OCI-LY3 (cell line): ENCODE measurements around the gene MRPL55.

Source experiments
- H2AFZ ChIP-seq: fragments of 200-600, 300-600 bp; shearing (Covaris generic); 2 replicates; pipeline ENCODE4 v1.6.0; 2014; ENCODE audit warnings: antibody characterized with exemption, low read depth, low read length
- H3K27ac ChIP-seq: fragments of 200-600, 300-600 bp; sonication (generic); 2 replicates; pipeline ENCODE4 v1.5.1; 2014; ENCODE audit warnings: mild to moderate bottlenecking, low read length, moderate library complexity, mixed read lengths
- H3K27me3 ChIP-seq: fragments of 200-600, 300-600 bp; sonication (generic); 2 replicates; pipeline ENCODE4 v1.6.1; 2014; ENCODE audit warnings: low read depth, low read length, mixed read lengths
- H3K36me3 ChIP-seq: fragments of 200-600, 300-600 bp; sonication (generic); replicated peaks from 2 replicates; pipeline ENCODE3; 2014; ENCODE audit warnings: low read depth, low read length, mixed read lengths
- H3K4me1 ChIP-seq: fragments of 300-600, 200-600 bp; sonication (generic); 2 replicates; pipeline ENCODE4 v1.6.1; 2014; ENCODE audit warnings: low read length, mixed read lengths
- H3K4me2 ChIP-seq: fragments of 200-600, 300-600 bp; sonication (generic); 2 replicates; pipeline ENCODE4 v1.6.1; 2014; ENCODE audit warnings: low read length, mixed read lengths
- H3K4me3 ChIP-seq: fragments of 300-600, 200-600 bp; sonication (generic); 2 replicates; pipeline ENCODE4 v1.5.1; 2014; ENCODE audit warnings: antibody characterized with exemption, mild to moderate bottlenecking, low read length, moderate library complexity
- H3K79me2 ChIP-seq: fragments of 300-600, 200-600 bp; shearing (Covaris generic); 2 replicates; pipeline ENCODE4 v1.6.1; 2014; ENCODE audit warnings: mild to moderate bottlenecking, low read length, mixed read lengths
- H3K9ac ChIP-seq: fragments of 300-600, 200-600 bp; shearing (Covaris generic); 2 replicates; pipeline ENCODE4 v1.6.0; 2014; ENCODE audit warnings: mild to moderate bottlenecking, low read length, moderate library complexity
- H3K9me3 ChIP-seq: fragments of 200-600, 300-600 bp; shearing (Covaris generic); 2 replicates; pipeline ENCODE4 v1.6.1; 2014; ENCODE audit warnings: low read length, mixed read lengths; ENCODE audit not compliant: insufficient read depth
- H4K20me1 ChIP-seq: fragments of 200-600, 300-600 bp; sonication (generic); 2 replicates; pipeline ENCODE4 v1.6.1; 2016; ENCODE audit warnings: low read length, mixed read lengths; ENCODE audit not compliant: insufficient read depth
- EZH2phosphoT487 ChIP-seq: fragments of 200-600 bp; shearing (Covaris generic); IDR thresholded peaks from 2 replicates; pipeline ENCODE4 v1.6.1; 2018; ENCODE audit warnings: antibody characterized with exemption, mixed run types, low read depth
- TF ChIP-seq, protein P1 (sequence below): fragments of 200-600, 300-600 bp; sonication (generic); IDR thresholded peaks from 2 replicates; pipeline ENCODE4 v1.5.1; 2014; ENCODE audit warnings: antibody characterized with exemption, low read length, low read depth

MRPL55 gene

DNA sequence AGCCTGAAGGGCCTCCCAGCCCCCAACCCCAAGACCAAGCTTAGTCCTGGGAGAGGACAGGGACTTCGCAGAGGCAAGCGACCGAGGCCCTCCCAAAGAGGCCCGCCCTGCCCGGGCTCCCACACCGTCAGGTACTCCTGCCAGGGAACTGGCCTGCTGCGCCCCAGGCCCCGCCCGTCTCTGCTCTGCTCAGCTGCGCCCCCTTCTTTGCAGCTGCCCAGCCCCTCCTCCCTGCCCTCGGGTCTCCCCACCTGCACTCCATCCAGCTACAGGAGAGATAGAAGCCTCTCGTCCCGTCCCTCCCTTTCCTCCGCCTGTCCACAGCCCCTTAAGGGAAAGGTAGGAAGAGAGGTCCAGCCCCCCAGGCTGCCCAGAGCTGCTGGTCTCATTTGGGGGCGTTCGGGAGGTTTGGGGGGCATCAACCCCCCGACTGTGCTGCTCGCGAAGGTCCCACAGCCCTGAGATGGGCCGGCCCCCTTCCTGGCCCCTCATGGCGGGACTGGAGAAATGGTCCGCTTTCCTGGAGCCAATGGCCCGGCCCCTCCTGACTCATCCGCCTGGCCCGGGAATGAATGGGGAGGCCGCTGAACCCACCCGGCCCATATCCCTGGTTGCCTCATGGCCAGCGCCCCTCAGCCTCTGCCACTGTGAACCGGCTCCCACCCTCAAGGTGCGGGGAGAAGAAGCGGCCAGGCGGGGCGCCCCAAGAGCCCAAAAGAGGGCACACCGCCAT, 48.5 kb downstream of the MRPL55 start:
- Histone ChIP-seq H3K4me3 (no peak overlapping the region), H3K9me3 (no peaks in the 10 kb centered on the region), H3K27ac (no peak overlapping the region), H3K79me2 (no peaks in the 10 kb centered on the region), H2AFZ (no peak overlapping the region), H3K27me3 (peaks cover 14% of the 10 kb centered on the region), H3K36me3 (no peaks in the 10 kb centered on the region), H3K4me2 (no peak overlapping the region), H4K20me1 (no peaks in the 10 kb centered on the region), H3K9ac (no peak overlapping the region), H3K4me1 (no peaks in the 10 kb centered on the region)
- TF ChIP-seq, protein P1, sequence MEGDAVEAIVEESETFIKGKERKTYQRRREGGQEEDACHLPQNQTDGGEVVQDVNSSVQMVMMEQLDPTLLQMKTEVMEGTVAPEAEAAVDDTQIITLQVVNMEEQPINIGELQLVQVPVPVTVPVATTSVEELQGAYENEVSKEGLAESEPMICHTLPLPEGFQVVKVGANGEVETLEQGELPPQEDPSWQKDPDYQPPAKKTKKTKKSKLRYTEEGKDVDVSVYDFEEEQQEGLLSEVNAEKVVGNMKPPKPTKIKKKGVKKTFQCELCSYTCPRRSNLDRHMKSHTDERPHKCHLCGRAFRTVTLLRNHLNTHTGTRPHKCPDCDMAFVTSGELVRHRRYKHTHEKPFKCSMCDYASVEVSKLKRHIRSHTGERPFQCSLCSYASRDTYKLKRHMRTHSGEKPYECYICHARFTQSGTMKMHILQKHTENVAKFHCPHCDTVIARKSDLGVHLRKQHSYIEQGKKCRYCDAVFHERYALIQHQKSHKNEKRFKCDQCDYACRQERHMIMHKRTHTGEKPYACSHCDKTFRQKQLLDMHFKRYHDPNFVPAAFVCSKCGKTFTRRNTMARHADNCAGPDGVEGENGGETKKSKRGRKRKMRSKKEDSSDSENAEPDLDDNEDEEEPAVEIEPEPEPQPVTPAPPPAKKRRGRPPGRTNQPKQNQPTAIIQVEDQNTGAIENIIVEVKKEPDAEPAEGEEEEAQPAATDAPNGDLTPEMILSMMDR, result no peak
- TF ChIP-seq EZH2phosphoT487, result no peak

DNA sequence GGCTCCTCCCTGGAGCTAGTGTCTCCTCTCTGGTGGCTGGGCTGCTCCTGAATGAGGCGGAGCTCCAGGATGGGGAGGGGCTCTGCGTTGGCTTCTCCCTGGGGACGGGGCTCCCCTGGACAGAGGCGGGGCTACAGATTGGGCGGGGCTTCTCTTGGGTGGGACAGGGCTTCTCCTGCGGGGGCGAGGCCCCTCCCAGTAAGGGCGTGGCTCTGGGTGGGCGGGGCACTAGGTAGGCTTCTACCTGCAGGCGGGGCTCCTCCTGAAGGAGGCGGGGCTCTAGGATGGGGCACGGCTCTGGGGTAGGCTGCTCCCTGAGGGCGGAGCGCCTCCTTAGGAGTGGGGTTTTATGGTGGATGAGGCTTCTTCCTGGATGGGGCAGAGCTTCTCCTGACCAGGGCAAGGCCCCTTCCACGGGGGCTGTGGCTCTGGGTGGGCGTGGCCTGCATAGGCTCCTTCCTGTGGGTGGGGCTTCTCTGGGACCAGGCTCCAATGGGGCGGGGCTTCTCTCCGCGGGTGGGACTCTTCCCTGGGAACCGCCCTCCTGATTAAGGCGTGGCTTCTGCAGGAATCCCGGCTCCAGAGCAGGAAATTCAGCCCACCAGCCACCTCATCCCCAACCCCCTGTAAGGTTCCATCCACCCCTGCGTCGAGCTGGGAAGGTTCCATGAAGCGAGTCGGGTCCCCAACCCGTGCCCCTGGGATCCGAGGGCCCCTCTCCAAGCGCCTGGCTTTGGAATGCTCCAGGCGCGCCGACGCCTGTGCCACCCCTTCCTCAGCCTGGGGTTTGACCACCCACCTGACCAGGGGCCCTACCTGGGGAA, 49.3 kb downstream of the MRPL55 start:
- Histone ChIP-seq H3K36me3 (no peaks in the 10 kb centered on the region), H3K9me3 (no peaks in the 10 kb centered on the region), H2AFZ (no peak overlapping the region), H3K27me3 (peaks cover 16% of the 10 kb centered on the region), H3K4me3 (no peak overlapping the region), H3K4me2 (no peak overlapping the region), H3K4me1 (no peaks in the 10 kb centered on the region), H4K20me1 (no peaks in the 10 kb centered on the region), H3K27ac (no peak overlapping the region), H3K79me2 (no peaks in the 10 kb centered on the region), H3K9ac (no peak overlapping the region)
- TF ChIP-seq, protein P1, result no peak
- no peak for TF ChIP-seq EZH2phosphoT487

DNA sequence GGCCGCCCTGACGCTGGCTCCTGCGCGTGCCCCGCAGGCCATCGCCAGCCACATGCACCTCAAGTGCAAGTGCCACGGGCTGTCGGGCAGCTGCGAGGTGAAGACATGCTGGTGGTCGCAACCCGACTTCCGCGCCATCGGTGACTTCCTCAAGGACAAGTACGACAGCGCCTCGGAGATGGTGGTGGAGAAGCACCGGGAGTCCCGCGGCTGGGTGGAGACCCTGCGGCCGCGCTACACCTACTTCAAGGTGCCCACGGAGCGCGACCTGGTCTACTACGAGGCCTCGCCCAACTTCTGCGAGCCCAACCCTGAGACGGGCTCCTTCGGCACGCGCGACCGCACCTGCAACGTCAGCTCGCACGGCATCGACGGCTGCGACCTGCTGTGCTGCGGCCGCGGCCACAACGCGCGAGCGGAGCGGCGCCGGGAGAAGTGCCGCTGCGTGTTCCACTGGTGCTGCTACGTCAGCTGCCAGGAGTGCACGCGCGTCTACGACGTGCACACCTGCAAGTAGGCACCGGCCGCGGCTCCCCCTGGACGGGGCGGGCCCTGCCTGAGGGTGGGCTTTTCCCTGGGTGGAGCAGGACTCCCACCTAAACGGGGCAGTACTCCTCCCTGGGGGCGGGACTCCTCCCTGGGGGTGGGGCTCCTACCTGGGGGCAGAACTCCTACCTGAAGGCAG, 50.0 kb downstream of the MRPL55 start:
- Histone ChIP-seq H3K79me2 (no peaks in the 10 kb centered on the region), H3K9ac (no peak overlapping the region), H3K4me3 (no peak overlapping the region), H3K9me3 (no peaks in the 10 kb centered on the region), H3K4me2 (no peak overlapping the region), H3K27ac (no peak overlapping the region), H3K27me3 (peaks cover 16% of the 10 kb centered on the region), H2AFZ (no peak overlapping the region), H3K4me1 (no peaks in the 10 kb centered on the region), H4K20me1 (no peaks in the 10 kb centered on the region), H3K36me3 (no peaks in the 10 kb centered on the region)
- TF ChIP-seq, protein P1, result no peak
- TF ChIP-seq EZH2phosphoT487, result no peak
